Neural progenitor cell (in vitro differentiated cells): ENCODE data around the gene CEP19.

Experiments used
- CTCF ChIP-seq: fragments of 200-600 bp; sonication (generic); IDR thresholded peaks from 2 replicates; pipeline ENCODE4 v1.5.1; 2017; ENCODE audit warnings: antibody characterized with exemption, mild to moderate bottlenecking
- EZH2 ChIP-seq: fragments of 200-600 bp; sonication (generic); IDR thresholded peaks from 2 replicates; pipeline ENCODE4 v1.6.1; 2017; ENCODE audit warnings: antibody characterized with exemption, mild to moderate bottlenecking, moderate library complexity
- EZH2phosphoT487 ChIP-seq: fragments of 200-600 bp; sonication (generic); IDR thresholded peaks from 2 replicates; pipeline ENCODE4 v1.6.1; 2017; ENCODE audit warnings: antibody characterized with exemption

- TF ChIP-seq CTCF, result no peak
- TF ChIP-seq EZH2phosphoT487, result no peak
- TF ChIP-seq EZH2, result no peak
Observed at GRCh38 chr3:196711838-196712513, at the start of gene CEP19, which contains the start of gene PIGX.
